ENCODE measurements around the gene NHERF2.

- TF ChIP-seq POLR2A (IDR thresholded peaks at IDR 0.05), result no peak
- TF ChIP-seq, protein P1, sequence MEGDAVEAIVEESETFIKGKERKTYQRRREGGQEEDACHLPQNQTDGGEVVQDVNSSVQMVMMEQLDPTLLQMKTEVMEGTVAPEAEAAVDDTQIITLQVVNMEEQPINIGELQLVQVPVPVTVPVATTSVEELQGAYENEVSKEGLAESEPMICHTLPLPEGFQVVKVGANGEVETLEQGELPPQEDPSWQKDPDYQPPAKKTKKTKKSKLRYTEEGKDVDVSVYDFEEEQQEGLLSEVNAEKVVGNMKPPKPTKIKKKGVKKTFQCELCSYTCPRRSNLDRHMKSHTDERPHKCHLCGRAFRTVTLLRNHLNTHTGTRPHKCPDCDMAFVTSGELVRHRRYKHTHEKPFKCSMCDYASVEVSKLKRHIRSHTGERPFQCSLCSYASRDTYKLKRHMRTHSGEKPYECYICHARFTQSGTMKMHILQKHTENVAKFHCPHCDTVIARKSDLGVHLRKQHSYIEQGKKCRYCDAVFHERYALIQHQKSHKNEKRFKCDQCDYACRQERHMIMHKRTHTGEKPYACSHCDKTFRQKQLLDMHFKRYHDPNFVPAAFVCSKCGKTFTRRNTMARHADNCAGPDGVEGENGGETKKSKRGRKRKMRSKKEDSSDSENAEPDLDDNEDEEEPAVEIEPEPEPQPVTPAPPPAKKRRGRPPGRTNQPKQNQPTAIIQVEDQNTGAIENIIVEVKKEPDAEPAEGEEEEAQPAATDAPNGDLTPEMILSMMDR (IDR thresholded peaks at IDR 0.05), result no peak
Measured at GRCh38 chr16:2015947-2016208, 10.8 kb upstream of the NHERF2 start.
